Measurements from ENCODE around the gene FAM234B.

GRCh38 chr12:13000925-13001774 lies 43.0 kb upstream of the FAM234B start:
- TF ChIP-seq CTCF (IDR thresholded peaks at IDR 0.05) = peak in 3 of 6 experiments; percentile 29 to 44 (median 34)
- peak in 1 of 4 donors; percentile 9 for TF ChIP-seq POLR2A (IDR thresholded peaks at IDR 0.05)
- TF ChIP-seq POLR2AphosphoS5 (IDR thresholded peaks at IDR 0.05) = no peak
- TF ChIP-seq EP300 (IDR thresholded peaks at IDR 0.05) = no peak

All from upper lobe of left lung (tissue), 4 donors.